A549 (cell line): ENCODE measurements around the gene TNNC1.

Source experiments
- CHD2 ChIP-seq: fragments of 150-350 bp; IDR thresholded peaks from 2 replicates; pipeline ENCODE4 v1.6.1; 2014; ENCODE audit warnings: low read length; ENCODE audit not compliant: partially characterized antibody
- CTCF ChIP-seq: fragments of >200 bp; sonication (Bioruptor Twin); formaldehyde crosslinking; IDR thresholded peaks from 3 replicates; pipeline ENCODE4 v1.5.1; 2016
- HMGXB4 ChIP-seq: fragments of 250-450 bp; sonication (Bioruptor Pico); IDR thresholded peaks from 2 replicates; pipeline ENCODE4 v1.5.0; 2021; ENCODE audit warnings: mild to moderate bottlenecking, moderate library complexity, borderline replicate concordance
- JUN ChIP-seq, 2 experiments: fragments of >200 bp; sonication (Bioruptor Twin); formaldehyde crosslinking; IDR thresholded peaks; 2 replicates in 1 of 2; 3 replicates in 1 of 2; pipeline ENCODE4 v1.6.1; 2016 to 2017
- RCOR1 ChIP-seq: fragments of 150-350 bp; IDR thresholded peaks from 2 replicates; pipeline ENCODE4 v1.6.1; 2014; ENCODE audit warnings: antibody characterized with exemption, low read length, low read depth
- REST ChIP-seq: fragments of 200-600 bp; sonication (generic); IDR thresholded peaks from 2 replicates; pipeline ENCODE4 v1.6.1; 2016; ENCODE audit warnings: antibody characterized with exemption, mild to moderate bottlenecking, moderate library complexity
- USF2 ChIP-seq: fragments of 450-650 bp; IDR thresholded peaks from 2 replicates; pipeline ENCODE4 v1.6.1; 2014; ENCODE audit warnings: antibody characterized with exemption

DNA sequence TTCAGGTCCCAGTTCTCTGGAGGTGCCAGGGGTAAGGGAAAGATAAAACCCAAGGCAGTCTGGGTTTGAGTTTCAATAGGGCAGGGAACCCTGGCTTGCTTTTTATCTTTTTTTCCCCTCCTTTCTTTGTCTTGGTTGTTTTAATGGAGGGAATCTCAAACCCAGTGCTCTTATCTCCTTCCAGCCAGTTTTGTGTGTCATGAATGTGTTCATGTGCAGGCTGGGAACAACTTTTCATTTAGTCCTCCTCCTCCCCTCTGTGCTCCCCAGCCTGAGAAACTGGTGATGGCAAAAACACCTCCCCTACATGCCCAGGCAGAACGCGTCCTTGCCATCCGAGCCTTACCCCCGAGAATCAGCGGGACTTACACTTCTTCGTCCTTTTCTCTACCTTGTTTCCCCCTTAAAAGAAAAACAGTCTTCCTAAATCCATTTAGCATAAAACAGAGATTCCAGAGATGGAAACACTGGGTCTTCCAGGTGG, 19.8 kb downstream of the TNNC1 start:
- TF ChIP-seq CTCF = no peak
- no peak for TF ChIP-seq JUN (IDR thresholded peaks at IDR 0.05)
- TF ChIP-seq USF2 = no peak
- no peak for TF ChIP-seq HMGXB4 (CRISPR knock-in tag)
- no peak for TF ChIP-seq CHD2
- TF ChIP-seq RCOR1 = no peak
- TF ChIP-seq REST = no peak
